ENCODE measurements around the gene SLC29A2.
"Not testable (repeated sequence)": the region's sequence is repeated elsewhere in the genome, so short reads cannot be mapped to it uniquely, and the experiment has no call there.

Gene SLC29A2

GRCh38 chr11:66361502-66361941, 10.0 kb downstream of the SLC29A2 start:
- H3K36me3 ChIP-seq (ENCODE audit: control insufficient read depth, insufficient read depth, low read length) = no peaks in the 10 kb centered on the region
- H3K4me1 ChIP-seq (ENCODE audit: control insufficient read depth, insufficient read depth, low read length) = peaks cover 7% of the 10 kb centered on the region
- H3K9me3 ChIP-seq (ENCODE audit: control insufficient read depth, low read length) = no peaks in the 10 kb centered on the region
- no peak overlapping the region for H3K9ac ChIP-seq (ENCODE audit: low read length)
- H3K4me3 ChIP-seq (ENCODE audit: low read length) = no peak overlapping the region
- no peaks in the 10 kb centered on the region for H3K27me3 ChIP-seq (ENCODE audit: control insufficient read depth, insufficient read depth, low read length)

GRCh38 chr11:66360406-66361073, 11.0 kb downstream of the SLC29A2 start:
- Histone ChIP-seq H3K4me1 (ENCODE audit: control insufficient read depth, insufficient read depth, low read length) (peaks cover 7% of the 10 kb centered on the region), H3K9ac (ENCODE audit: low read length) (no peak overlapping the region), H3K9me3 (ENCODE audit: control insufficient read depth, low read length) (no peaks in the 10 kb centered on the region), H3K4me3 (ENCODE audit: low read length) (no peak overlapping the region), H3K36me3 (ENCODE audit: control insufficient read depth, insufficient read depth, low read length) (no peaks in the 10 kb centered on the region), H3K27me3 (ENCODE audit: control insufficient read depth, insufficient read depth, low read length) (no peaks in the 10 kb centered on the region)

- H3K9me3 ChIP-seq (ENCODE audit: control insufficient read depth, low read length) = no peaks in the 10 kb centered on the region
- H3K4me1 ChIP-seq (ENCODE audit: control insufficient read depth, insufficient read depth, low read length) = peaks cover 7% of the 10 kb centered on the region
- no peaks in the 10 kb centered on the region for H3K27me3 ChIP-seq (ENCODE audit: control insufficient read depth, insufficient read depth, low read length)
- no peaks in the 10 kb centered on the region for H3K36me3 ChIP-seq (ENCODE audit: control insufficient read depth, insufficient read depth, low read length)
- H3K9ac ChIP-seq (ENCODE audit: low read length) = no peak overlapping the region
- no peak overlapping the region for H3K4me3 ChIP-seq (ENCODE audit: low read length)
Observed at GRCh38 chr11:66359662-66360087, 11.9 kb downstream of the SLC29A2 start.

- H3K27me3 ChIP-seq (ENCODE audit: control insufficient read depth, insufficient read depth, low read length); H3K9me3 ChIP-seq (ENCODE audit: control insufficient read depth, low read length); H3K36me3 ChIP-seq (ENCODE audit: control insufficient read depth, insufficient read depth, low read length): not testable (repeated sequence)
- H3K4me1 ChIP-seq (ENCODE audit: control insufficient read depth, insufficient read depth, low read length) = peaks cover 50% of the 10 kb centered on the region
- H3K9ac ChIP-seq (ENCODE audit: low read length) = peak overlapping the region; percentile 22
- peak overlapping the region; percentile 32 for H3K4me3 ChIP-seq (ENCODE audit: low read length)
Observed at GRCh38 chr11:66350560-66351235, 20.9 kb downstream of the SLC29A2 start.

DNA sequence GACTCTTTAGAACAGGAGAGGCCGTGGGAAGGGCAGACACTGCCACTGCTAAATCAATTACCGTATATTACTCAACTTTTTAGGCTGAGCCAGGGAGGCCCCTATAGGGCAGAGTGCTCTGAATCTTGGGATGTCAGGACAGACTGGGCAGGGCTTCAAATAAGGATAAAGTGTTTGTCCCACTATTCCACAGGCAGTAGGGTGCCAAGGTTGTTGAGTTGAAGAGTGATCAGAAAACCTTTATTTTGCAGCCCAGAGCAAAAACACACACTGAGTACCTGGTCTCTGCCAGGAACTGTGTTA, 22.5 kb downstream of the SLC29A2 start:
- Histone ChIP-seq H3K9me3 (ENCODE audit: control insufficient read depth, low read length) (no peaks in the 10 kb centered on the region), H3K4me3 (ENCODE audit: low read length) (no peak overlapping the region), H3K36me3 (ENCODE audit: control insufficient read depth, insufficient read depth, low read length) (no peaks in the 10 kb centered on the region), H3K9ac (ENCODE audit: low read length) (peak overlapping the region; percentile 72), H3K27me3 (ENCODE audit: control insufficient read depth, insufficient read depth, low read length) (no peaks in the 10 kb centered on the region), H3K4me1 (ENCODE audit: control insufficient read depth, insufficient read depth, low read length) (peaks cover 55% of the 10 kb centered on the region)

DNA sequence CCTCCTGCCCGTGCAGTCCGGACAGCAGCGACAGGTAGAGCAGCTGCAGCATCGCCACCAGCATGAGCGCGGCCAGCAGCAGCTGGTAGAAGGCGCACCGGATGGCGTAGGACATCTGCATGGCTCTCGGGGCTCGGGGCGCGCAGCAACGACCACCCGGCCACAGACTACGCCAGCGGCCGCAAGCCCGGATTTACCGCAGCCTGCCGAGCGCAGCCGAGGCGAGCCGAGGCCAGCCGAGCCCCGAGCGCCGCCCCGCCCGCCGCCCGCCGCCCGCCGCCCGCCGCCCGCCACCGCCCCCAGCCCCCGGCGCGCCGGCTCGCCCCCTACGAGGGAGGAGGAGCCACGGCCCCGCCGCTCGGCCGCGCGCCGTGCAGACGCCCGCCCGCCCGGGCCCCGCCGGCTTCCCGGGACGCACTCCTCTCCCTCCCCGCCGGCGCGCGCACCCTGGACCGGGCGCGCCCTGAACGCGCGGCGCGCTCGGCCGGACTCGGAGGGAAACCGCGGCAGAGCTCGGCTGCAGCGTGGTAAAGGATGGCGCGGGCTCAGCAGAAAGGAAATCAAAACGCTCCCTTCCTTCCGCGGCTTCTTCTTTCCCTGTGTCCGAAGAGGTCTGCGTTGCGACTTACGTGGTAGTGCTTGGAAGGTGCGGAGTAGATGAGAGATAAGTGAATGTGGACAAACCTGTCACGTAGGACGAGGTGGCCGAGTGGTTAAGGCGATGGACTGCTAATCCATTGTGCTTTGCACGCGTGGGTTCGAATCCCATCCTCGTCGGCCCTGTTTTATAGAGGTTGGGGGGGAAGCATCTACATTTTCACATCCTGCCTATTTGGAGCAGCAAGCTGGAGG, 23.9 kb downstream of the SLC29A2 start, which contains the start of gene B4GAT1:
B4GAT1 (minus strand) TSS at position 205 of the 852 bp plus-strand sequence; CDS start at position 121, 84 bp downstream.
- H3K4me3 ChIP-seq (ENCODE audit: low read length) = peak within 1 kb of the TSS; percentile 60
- no peaks in the 10 kb centered on the region for H3K27me3 ChIP-seq (ENCODE audit: control insufficient read depth, insufficient read depth, low read length)
- peak within 1 kb of the TSS; percentile 79 for H3K9ac ChIP-seq (ENCODE audit: low read length)
- peaks cover 49% of the 10 kb centered on the region for H3K4me1 ChIP-seq (ENCODE audit: control insufficient read depth, insufficient read depth, low read length)
- no peaks in the 10 kb centered on the region for H3K9me3 ChIP-seq (ENCODE audit: control insufficient read depth, low read length)
- no peaks in the 10 kb centered on the region for H3K36me3 ChIP-seq (ENCODE audit: control insufficient read depth, insufficient read depth, low read length)

- H3K36me3 ChIP-seq (ENCODE audit: control insufficient read depth, insufficient read depth, low read length) = peaks cover 1% of the 10 kb centered on the region
- H3K4me1 ChIP-seq (ENCODE audit: control insufficient read depth, insufficient read depth, low read length) = peaks cover 43% of the 10 kb centered on the region
- no peaks in the 10 kb centered on the region for H3K9me3 ChIP-seq (ENCODE audit: control insufficient read depth, low read length)
- no peaks in the 10 kb centered on the region for H3K27me3 ChIP-seq (ENCODE audit: control insufficient read depth, insufficient read depth, low read length)
- H3K4me3 ChIP-seq (ENCODE audit: low read length) = peak overlapping the region; percentile 60
- H3K9ac ChIP-seq (ENCODE audit: low read length) = peak overlapping the region; percentile 79
Observed at GRCh38 chr11:66346476-66347424, 24.8 kb downstream of the SLC29A2 start.

DNA sequence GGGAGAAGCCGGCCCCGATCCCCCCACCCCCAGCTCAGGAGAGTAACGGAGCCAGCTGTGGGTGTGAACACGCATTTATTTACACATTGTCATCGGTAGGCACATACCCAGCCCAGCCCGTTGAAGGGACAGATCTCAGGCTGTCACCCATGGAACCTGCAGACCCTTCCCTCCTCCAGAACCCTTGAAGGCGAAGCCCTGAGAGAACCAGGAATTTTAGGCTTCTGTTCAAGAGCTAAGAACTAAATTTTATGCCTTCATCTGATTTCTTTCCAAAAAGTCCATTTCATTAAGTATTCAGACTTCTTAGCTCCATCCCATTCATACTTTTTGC, 26.3 kb downstream of the SLC29A2 start:
- Histone ChIP-seq H3K4me1 (ENCODE audit: control insufficient read depth, insufficient read depth, low read length) (peaks cover 39% of the 10 kb centered on the region), H3K4me3 (ENCODE audit: low read length) (peak overlapping the region; percentile 78), H3K27me3 (ENCODE audit: control insufficient read depth, insufficient read depth, low read length) (no peaks in the 10 kb centered on the region), H3K9me3 (ENCODE audit: control insufficient read depth, low read length) (no peaks in the 10 kb centered on the region), H3K36me3 (ENCODE audit: control insufficient read depth, insufficient read depth, low read length) (peaks cover 15% of the 10 kb centered on the region), H3K9ac (ENCODE audit: low read length) (peak overlapping the region; percentile 79)

GRCh38 chr11:66344550-66345315, 26.8 kb downstream of the SLC29A2 start, which contains the start of gene BRMS1:
Gene BRMS1, minus strand, starts transcription at chr11:66345104. Its CDS starts 2,870 bp downstream, at chr11:66342234.
- H3K4me1 ChIP-seq (ENCODE audit: control insufficient read depth, insufficient read depth, low read length) = peaks cover 38% of the 10 kb centered on the region
- H3K9ac ChIP-seq (ENCODE audit: low read length) = peak within 1 kb of the TSS; percentile 86
- H3K36me3 ChIP-seq (ENCODE audit: control insufficient read depth, insufficient read depth, low read length) = peaks cover 19% of the 10 kb centered on the region
- H3K9me3 ChIP-seq (ENCODE audit: control insufficient read depth, low read length) = no peaks in the 10 kb centered on the region
- peak within 1 kb of the TSS; percentile 78 for H3K4me3 ChIP-seq (ENCODE audit: low read length)
- no peaks in the 10 kb centered on the region for H3K27me3 ChIP-seq (ENCODE audit: control insufficient read depth, insufficient read depth, low read length)

DNA sequence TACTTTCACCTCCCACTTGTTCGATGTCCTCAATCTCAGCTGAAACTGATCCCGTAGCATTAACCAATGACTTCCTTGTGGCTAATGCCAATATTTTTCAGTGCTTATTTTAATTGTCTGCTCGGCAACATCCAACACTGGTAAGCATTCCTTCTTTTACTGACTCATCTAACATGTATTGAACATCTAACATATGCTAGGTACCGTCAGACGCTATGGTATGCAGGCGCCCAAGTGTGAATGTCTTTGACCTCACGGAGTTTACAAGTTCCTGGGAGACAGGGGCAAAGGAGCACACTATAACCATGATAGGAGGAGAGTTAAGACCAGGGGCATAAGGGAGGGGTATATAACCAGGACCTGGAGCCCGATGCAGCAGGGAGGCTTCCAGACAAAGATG, 28.4 kb downstream of the SLC29A2 start:
- Histone ChIP-seq H3K4me3 (ENCODE audit: low read length) (no peak overlapping the region), H3K4me1 (ENCODE audit: control insufficient read depth, insufficient read depth, low read length) (peaks cover 29% of the 10 kb centered on the region), H3K9ac (ENCODE audit: low read length) (no peak overlapping the region), H3K27me3 (ENCODE audit: control insufficient read depth, insufficient read depth, low read length) (no peaks in the 10 kb centered on the region), H3K9me3 (ENCODE audit: control insufficient read depth, low read length) (no peaks in the 10 kb centered on the region), H3K36me3 (ENCODE audit: control insufficient read depth, insufficient read depth, low read length) (peaks cover 19% of the 10 kb centered on the region)

Data from mucosa of stomach (tissue), 1 donor.